HG03571 (cell line): ENCODE results near the gene BTAF1.
"Not testable (repeated sequence)": the region's sequence is repeated elsewhere in the genome, so short reads cannot be mapped to it uniquely, and the experiment has no call there.

ENCODE experiments used
- ATAC-seq: cut with Tn5 transposase; IDR thresholded peaks from one replicate; pipeline ENCODE4 v1.9.1; 2021; ENCODE audit not compliant: unreplicated experiment

Gene BTAF1

GRCh38 chr10:91977491-91977890 lies 53.9 kb downstream of the BTAF1 start:
- no peak for ATAC-seq

DNA sequence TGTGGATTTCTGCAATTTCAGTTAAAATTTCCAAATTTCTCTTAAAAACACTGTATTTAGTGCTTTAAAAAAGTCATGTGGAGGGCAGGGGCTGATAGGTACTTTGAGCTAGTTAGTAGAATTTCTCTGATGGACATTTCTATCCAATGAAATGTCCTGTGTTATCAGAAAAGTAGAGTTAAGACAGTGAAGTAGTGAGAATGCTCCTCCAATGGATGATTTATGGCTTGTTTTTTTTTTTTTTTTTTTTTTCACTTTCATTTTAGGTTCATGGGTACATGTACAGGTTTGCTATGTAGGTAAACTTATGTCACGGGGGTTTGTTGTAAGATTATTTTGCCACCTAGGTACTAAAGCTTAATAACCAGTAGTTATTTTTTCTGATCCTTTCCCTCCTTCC lies 55.0 kb downstream of the BTAF1 start:
- ATAC-seq: no peak

- ATAC-seq: no peak
Observed at GRCh38 chr10:91980319-91980718, 56.7 kb downstream of the BTAF1 start.

DNA sequence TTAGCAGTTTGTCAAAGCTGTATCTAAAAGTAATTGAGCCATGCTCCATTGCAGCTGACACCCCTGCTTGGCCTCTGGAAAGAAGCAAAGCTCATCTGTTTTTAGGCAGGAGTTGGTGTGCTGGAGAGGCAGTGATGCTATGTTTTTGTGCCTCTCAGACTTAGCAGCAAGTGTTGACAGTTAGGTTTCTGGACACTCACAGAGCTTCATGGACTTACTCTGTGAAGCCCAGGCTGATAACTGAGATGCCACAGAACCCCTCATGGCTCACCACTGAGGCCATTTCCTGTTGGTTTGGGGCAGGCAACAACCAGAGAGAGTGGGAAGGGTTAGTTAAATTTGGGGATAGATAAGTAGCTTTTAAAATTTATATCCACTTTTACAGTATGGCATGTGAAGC lies 59.8 kb downstream of the BTAF1 start:
- ATAC-seq: no peak

DNA sequence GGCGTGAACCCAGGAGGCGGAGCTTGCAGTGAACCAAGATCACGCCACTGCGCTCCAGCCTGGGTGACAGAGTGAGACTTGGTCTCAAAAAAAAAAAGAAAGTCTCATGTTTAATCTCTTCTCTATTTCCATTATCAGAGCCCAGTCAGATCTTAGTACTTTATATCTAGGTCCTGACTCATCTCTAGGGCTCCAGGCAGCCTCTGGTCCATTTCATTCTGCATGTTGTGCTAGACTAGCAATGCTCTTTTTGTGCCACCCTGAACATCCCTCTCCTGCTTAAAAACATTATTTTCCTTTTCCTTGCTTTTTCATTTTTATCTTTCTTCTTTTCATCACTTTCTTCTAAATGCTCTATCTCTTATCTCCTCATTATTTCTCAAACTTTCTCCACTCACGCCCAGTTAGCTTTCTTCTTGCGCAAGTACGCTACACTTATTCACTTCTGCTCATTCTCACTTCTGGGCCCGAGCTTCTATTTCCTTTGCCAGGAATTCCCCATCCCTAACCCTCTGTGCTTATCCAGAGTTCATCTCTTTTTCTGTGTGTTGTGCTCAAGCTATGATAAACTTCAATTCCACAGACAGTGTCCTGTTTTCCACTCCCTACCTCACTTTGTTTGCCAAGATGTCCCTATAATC lies 63.9 kb downstream of the BTAF1 start:
- no peak for ATAC-seq

- no peak for ATAC-seq
Observed at GRCh38 chr10:91992031-91992430, 68.5 kb downstream of the BTAF1 start.

DNA sequence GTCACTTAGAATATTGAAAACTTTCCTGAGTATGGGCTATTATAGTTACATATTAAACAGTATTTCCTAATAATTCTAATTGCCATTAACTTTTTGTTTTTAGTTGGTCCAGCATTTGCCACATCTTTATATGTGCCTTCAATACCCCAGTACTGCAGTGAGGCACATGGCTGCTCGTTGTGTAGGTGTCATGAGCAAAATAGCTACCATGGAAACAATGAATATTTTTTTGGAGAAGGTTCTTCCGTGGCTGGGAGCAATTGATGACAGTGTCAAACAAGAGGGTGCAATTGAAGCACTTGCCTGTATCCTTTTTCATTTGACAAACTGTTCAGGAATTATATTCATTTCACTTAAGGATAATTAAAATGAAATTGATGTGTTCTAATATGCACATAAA lies 72.7 kb downstream of the BTAF1 start:
- ATAC-seq: no peak

GRCh38 chr10:92001581-92001980 lies 78.0 kb downstream of the BTAF1 start:
- no peak for ATAC-seq

DNA sequence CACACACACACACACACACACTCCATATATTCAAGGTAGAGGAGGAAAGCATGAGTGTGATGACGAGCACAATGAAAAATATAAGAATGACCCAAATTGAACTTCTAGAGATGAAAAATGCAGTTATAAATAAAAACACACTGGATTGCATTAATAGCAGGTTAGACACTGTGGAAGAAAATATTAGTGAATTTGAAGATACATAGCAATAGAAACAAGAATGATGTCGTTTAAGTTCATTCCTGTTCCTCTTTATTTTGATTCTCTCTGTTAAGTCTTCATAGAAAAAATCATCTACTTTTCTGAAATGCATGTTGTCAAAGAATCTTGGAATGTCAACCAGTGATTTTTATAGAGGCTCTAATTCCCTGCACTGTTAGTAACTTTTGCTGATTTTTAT lies 78.4 kb downstream of the BTAF1 start:
- no peak for ATAC-seq

- no peak for ATAC-seq
Observed at GRCh38 chr10:92003258-92003657, 79.7 kb downstream of the BTAF1 start.

- no peak for ATAC-seq
Observed at GRCh38 chr10:92005978-92006377, 82.4 kb downstream of the BTAF1 start.

DNA sequence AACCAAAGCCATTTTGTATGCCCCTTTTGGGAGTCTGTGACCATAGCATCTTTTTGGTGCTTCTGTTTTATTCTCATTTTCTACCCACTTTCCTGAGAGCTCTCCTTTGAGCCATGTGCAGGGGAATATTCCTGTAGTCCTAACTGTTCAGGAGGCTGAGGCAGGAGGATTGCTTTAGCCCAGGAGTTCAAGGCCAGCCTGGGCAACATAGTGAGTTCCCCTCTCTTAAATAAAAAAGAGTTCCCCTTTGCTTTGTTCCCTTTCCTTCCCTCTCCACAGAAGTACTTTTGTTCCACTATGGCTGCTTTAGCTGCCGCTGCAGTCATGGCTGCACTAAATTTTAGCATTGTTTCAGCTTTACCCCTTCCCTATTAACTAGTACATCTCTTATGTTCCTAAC lies 85.9 kb downstream of the BTAF1 start:
- no peak for ATAC-seq

DNA sequence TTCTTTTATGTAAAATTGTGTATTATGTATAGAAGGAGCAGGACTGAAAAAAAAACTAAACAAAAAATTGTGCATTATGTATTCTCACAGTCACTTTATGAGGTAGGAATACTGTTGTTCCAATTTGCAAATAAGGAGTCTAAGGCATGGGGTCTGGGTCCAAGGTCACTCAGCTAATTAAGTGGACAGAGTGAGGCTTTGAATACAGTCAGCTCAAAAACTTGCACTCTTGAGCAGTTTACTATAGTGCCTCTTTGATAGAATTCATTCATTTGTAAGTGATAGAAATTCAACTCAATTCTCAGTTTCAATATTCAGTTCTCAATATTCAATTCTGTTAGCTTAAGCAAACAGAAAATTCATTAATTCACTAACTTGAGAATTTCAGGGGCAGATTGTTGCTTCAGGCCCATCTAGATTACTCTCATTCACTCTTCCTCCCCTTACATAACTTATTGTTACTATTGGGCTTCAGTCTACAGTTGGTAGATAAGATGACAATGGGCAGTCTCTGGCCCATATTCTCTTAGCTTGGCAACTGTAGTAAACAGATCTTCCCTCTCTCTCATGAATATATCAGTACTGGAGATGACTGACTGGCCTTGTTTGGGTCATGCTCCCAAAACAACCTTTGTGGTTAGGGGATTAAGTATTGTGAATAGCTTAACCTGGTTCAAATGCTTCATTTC lies 86.6 kb downstream of the BTAF1 start:
- ATAC-seq: no peak

DNA sequence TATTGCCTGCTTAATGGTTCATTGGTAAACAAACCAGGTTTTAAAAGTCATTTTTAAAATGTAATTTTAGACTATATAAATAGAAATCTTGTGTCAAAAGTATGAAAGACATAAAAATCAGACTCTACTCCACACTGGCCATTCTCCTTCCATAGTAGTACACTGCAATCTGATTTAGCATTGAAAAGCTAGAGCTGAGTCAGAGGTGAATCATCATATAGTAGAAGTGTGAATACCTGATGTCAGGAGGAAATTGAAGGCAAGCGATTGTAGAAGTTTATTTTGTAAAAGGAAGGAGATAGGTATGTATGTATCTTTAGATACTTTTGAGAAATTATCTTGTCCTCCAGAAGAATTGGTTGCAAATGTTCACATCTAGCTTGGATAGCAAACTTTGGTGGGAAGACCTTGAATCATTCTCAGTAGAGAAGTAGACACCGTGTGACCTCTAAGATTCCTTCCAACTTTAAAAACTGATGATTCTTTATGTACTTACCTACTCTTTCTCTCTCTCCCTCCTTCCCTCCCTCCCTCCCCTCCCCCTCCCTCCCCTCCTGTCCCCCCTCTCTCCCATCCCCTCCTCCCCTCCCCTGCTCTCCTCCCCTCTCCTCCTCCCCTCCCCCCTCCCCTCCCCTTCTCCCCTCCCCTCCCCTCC lies 88.1 kb downstream of the BTAF1 start:
- no peak for ATAC-seq

GRCh38 chr10:92014620-92015019 lies 91.0 kb downstream of the BTAF1 start:
- ATAC-seq: no peak

- ATAC-seq: no peak
Observed at GRCh38 chr10:92024700-92025099, 101.1 kb downstream of the BTAF1 start.

GRCh38 chr10:92025340-92025739 lies 101.8 kb downstream of the BTAF1 start:
- ATAC-seq: not testable (repeated sequence)

GRCh38 chr10:92027141-92027540 lies 103.6 kb downstream of the BTAF1 start:
- no peak for ATAC-seq

DNA sequence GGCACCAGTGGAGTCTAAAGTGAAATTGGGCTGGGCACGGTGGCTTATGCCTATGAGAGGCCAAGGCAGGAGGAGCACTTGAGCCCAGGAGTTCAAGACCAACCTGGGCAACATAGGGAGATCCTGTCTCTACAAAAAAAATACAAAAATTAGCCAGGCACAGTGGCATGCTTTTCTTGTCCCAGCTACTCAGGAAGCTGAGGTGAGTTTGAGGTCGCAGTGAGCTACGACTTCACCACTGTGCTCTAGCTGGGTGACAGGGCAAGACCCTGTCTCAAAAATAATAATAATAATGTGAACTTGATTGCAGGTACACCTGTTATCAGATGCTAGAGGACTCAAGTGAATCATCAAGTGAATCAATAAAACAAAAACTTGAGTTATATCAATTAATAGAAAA lies 108.0 kb downstream of the BTAF1 start:
- no peak for ATAC-seq

DNA sequence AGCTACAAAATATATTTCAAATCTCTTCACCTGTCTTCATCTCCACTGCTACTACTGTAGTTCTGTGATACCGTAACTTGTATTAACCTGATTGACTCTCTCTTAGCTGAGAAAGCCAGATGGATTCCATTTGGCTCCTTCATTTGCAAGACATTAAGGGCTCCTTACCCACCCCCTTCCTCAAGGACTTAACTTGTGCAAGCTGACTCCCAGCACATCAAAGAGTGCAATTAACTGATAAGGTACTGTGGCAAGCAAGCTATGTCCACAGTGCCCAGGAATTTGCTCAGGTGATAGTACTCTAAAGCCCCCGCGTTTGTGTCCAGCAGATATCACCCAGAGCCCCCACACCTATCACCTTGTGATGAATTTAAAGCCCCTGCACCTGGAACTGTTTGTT lies 109.5 kb downstream of the BTAF1 start:
- ATAC-seq: not testable (repeated sequence)

- ATAC-seq: no peak
Observed at GRCh38 chr10:92038949-92039348, 115.4 kb downstream of the BTAF1 start.

GRCh38 chr10:92042541-92042940 lies 119.0 kb downstream of the BTAF1 start:
- ATAC-seq: no peak
